Progenitor cell of endocrine pancreas (in vitro differentiated cells): Measurements from ENCODE around the gene CNDP1. TPM values are rescaled to one million over a fixed set of nuclear protein-coding genes. Genes with fewer than 3 reads are reported as not detected.
"Not testable (repeated sequence)": the region's sequence is repeated elsewhere in the genome, so short reads cannot be mapped to it uniquely, and the experiment has no call there.

Experiments used
- DNase-seq: peaks from one replicate; pipeline ENCODE4 v3.0.0; 2021; ENCODE audit warnings: low spot score; ENCODE audit not compliant: unreplicated experiment
- H3K27ac Mint-ChIP-seq: 2 replicates; pipeline ENCODE4 v1.8.0; 2021; ENCODE audit warnings: mild to moderate bottlenecking, moderate library complexity, mixed read lengths
- H3K27me3 Mint-ChIP-seq: 2 replicates; pipeline ENCODE4 v1.8.0; 2021; ENCODE audit warnings: mixed read lengths
- H3K36me3 Mint-ChIP-seq: 2 replicates; pipeline ENCODE4 v1.8.0; 2022; ENCODE audit warnings: mixed read lengths; ENCODE audit not compliant: insufficient read depth
- H3K4me1 Mint-ChIP-seq: 2 replicates; pipeline ENCODE4 v1.8.0; 2021; ENCODE audit warnings: low read depth, mixed read lengths
- H3K4me3 Mint-ChIP-seq: 2 replicates; pipeline ENCODE4 v1.8.0; 2021; ENCODE audit warnings: low read depth, mild to moderate bottlenecking, moderate library complexity, mixed read lengths
- H3K9me3 Mint-ChIP-seq: 2 replicates; pipeline ENCODE4 v1.8.0; 2021; ENCODE audit warnings: low read depth, mixed read lengths
- CTCF ChIP-seq: fragments of 200-600 bp; sonication (generic); IDR thresholded peaks from one replicate; pipeline ENCODE4 v1.5.0; 2021; ENCODE audit warnings: antibody characterized with exemption, mild to moderate bottlenecking; ENCODE audit not compliant: unreplicated experiment
- total RNA-seq: library from RNA; stranded (reverse); gene quantifications from 2 replicates; pipeline ENCODE4 v1.2.1, GENCODE V29; 2021

CNDP1 gene
- total RNA-seq, 1 donor from 2014 or later = 0.38 TPM

- no peak overlapping the region for H3K4me3 Mint-ChIP-seq
- no peak overlapping the region for H3K27ac Mint-ChIP-seq
- no peak for DNase-seq
- no peak for TF ChIP-seq CTCF
- no peaks in the 10 kb centered on the region for H3K27me3 Mint-ChIP-seq
- H3K9me3 Mint-ChIP-seq = peaks cover 8% of the 10 kb centered on the region
- peaks cover 37% of the 10 kb centered on the region for H3K36me3 Mint-ChIP-seq
- H3K4me1 Mint-ChIP-seq = peaks cover 13% of the 10 kb centered on the region
These were observed 10.2 kb upstream of the CNDP1 start for GRCh38 chr18:74524097-74524496.

GRCh38 chr18:74524915-74525314 is 9.4 kb upstream of the CNDP1 start:
- DNase-seq, H3K27me3 Mint-ChIP-seq, H3K9me3 Mint-ChIP-seq, H3K27ac Mint-ChIP-seq, H3K4me3 Mint-ChIP-seq: not testable (repeated sequence)
- H3K36me3 Mint-ChIP-seq = peaks cover 29% of the 10 kb centered on the region
- peaks cover 13% of the 10 kb centered on the region for H3K4me1 Mint-ChIP-seq

GRCh38 chr18:74525741-74526140 is 8.6 kb upstream of the CNDP1 start:
- Mint-ChIP-seq H3K4me3 (no peak overlapping the region), H3K27ac (no peak overlapping the region)
- no peak for DNase-seq

GRCh38 chr18:74526488-74526887 is 7.8 kb upstream of the CNDP1 start:
- Mint-ChIP-seq H3K27ac (peak overlapping the region; percentile 1), H3K27me3 (peaks cover 10% of the 10 kb centered on the region), H3K36me3 (peaks cover 15% of the 10 kb centered on the region), H3K9me3 (peaks cover 8% of the 10 kb centered on the region), H3K4me3 (no peak overlapping the region), H3K4me1 (peaks cover 13% of the 10 kb centered on the region)
- TF ChIP-seq CTCF = no peak
- DNase-seq = no peak

More at GRCh38 chr18:74525741-74526140, 8.6 kb upstream of the CNDP1 start:
- Mint-ChIP-seq H3K9me3 (peaks cover 8% of the 10 kb centered on the region), H3K36me3 (peaks cover 22% of the 10 kb centered on the region), H3K4me1 (peaks cover 13% of the 10 kb centered on the region), H3K27me3 (peaks cover 4% of the 10 kb centered on the region)
- no peak for TF ChIP-seq CTCF

- no peak for TF ChIP-seq CTCF
- Mint-ChIP-seq H3K4me1 (peaks cover 13% of the 10 kb centered on the region), H3K27ac (no peak overlapping the region)
These were observed 5.8 kb upstream of the CNDP1 start for GRCh38 chr18:74528478-74528877.

DNA sequence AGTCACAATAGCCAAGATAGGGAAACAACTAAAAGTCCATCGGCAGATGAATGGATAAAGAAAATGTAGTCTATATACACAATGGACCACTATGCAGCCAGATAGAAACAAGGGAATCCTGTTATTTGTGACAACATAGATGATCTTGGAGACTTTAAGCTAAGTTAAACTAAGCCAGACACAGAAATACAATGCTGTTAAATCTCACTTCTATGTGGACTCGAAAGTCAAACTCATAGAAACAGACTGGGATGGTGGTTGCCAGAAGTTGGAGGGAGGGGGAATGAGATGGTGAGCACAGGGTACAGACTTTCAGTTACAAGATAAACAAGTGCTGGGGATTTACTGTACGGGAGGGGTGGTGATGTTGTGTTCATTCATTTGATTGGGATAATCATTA is 5.4 kb upstream of the CNDP1 start:
- no peak overlapping the region for H3K27ac Mint-ChIP-seq
- peaks cover 8% of the 10 kb centered on the region for H3K9me3 Mint-ChIP-seq
- DNase-seq = no peak
- H3K36me3 Mint-ChIP-seq = peaks cover 3% of the 10 kb centered on the region
- TF ChIP-seq CTCF = no peak
- H3K27me3 Mint-ChIP-seq = peaks cover 11% of the 10 kb centered on the region
- H3K4me3 Mint-ChIP-seq = no peak overlapping the region
- peaks cover 13% of the 10 kb centered on the region for H3K4me1 Mint-ChIP-seq

More at GRCh38 chr18:74528478-74528877, 5.8 kb upstream of the CNDP1 start:
- Mint-ChIP-seq H3K36me3 (peaks cover 3% of the 10 kb centered on the region), H3K27me3 (peaks cover 11% of the 10 kb centered on the region), H3K4me3 (no peak overlapping the region), H3K9me3 (peaks cover 8% of the 10 kb centered on the region)
- DNase-seq = no peak
